ENCODE data around the gene ROBO3.

Gene ROBO3

DNA sequence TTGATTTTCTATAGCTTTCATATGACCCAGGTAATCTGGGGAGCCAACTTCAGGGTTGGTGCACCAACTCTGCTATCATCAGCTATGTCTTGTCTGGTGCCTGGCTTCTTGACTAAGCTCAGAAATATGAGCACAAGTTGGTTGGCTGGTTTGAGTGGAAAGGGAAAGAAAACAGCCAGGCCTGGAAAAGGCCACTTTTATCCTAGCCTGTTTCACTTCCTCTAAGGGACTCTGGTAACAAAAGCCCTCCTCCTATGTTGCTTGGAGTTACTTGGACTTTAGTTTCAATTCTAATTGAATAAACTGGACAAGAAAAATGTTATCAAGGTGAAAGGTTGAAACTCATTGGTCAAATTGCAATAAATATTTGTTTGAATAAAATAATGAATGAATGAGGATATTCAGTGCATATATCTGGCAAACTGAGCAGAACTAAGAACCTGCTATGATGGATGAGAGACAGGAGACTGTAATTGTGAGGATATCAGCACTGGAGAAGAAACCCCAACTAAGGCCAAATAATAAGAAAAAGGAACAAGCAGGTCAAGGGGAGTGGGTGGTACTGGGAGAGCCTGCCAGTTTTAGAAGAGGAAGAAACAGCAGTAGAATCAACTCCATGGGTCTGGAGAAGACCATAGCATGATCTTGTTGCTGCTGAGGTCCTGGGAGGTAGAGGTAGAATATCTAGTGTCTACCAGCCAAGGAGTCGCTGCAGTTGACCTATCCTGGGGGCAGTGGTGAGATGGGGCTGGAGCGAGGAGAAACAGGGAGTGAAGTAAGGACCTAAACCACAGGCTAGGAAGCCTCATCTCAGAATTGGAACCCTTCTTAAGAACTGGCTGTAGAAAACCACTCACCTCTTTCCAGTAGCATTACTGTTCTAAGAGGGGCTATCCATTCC, 24.2 kb downstream of the ROBO3 start:
- H3K79me2 ChIP-seq (ENCODE audit: insufficient read depth, low read length), result no peaks in the 10 kb centered on the region
- no peaks in the 10 kb centered on the region for H3K27me3 ChIP-seq (ENCODE audit: low read length)
- H2AFZ ChIP-seq (ENCODE audit: low read depth, low read length, severe bottlenecking), result no peak overlapping the region
- H3K4me2 ChIP-seq (ENCODE audit: low read depth, low read length, poor library complexity, severe bottlenecking), result no peak overlapping the region
- no peak overlapping the region for H3K4me3 ChIP-seq (ENCODE audit: insufficient read depth, low read length, poor library complexity, severe bottlenecking)
- no peak for TF ChIP-seq EZH2phosphoT487 (conservative IDR thresholded peaks at IDR 0.05; ENCODE audit: low read length)
- TF ChIP-seq, protein P1, sequence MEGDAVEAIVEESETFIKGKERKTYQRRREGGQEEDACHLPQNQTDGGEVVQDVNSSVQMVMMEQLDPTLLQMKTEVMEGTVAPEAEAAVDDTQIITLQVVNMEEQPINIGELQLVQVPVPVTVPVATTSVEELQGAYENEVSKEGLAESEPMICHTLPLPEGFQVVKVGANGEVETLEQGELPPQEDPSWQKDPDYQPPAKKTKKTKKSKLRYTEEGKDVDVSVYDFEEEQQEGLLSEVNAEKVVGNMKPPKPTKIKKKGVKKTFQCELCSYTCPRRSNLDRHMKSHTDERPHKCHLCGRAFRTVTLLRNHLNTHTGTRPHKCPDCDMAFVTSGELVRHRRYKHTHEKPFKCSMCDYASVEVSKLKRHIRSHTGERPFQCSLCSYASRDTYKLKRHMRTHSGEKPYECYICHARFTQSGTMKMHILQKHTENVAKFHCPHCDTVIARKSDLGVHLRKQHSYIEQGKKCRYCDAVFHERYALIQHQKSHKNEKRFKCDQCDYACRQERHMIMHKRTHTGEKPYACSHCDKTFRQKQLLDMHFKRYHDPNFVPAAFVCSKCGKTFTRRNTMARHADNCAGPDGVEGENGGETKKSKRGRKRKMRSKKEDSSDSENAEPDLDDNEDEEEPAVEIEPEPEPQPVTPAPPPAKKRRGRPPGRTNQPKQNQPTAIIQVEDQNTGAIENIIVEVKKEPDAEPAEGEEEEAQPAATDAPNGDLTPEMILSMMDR (IDR thresholded peaks at IDR 0.05; ENCODE audit: insufficient read depth, low read length, poor library complexity, severe bottlenecking), result no peak
- no peak overlapping the region for H3K27ac ChIP-seq (ENCODE audit: low read depth, low read length)
- no peak overlapping the region for H3K9ac ChIP-seq (ENCODE audit: low read length)
- no peaks in the 10 kb centered on the region for H4K20me1 ChIP-seq (ENCODE audit: low read depth, low read length)
- H3K9me3 ChIP-seq (ENCODE audit: insufficient read depth, low read length), result no peaks in the 10 kb centered on the region
- H3F3A ChIP-seq (ENCODE audit: insufficient read depth), result no peaks in the 10 kb centered on the region
- H3K36me3 ChIP-seq (ENCODE audit: low read length), result no peaks in the 10 kb centered on the region
- H3K9me2 ChIP-seq (replicated peaks; ENCODE audit: insufficient read depth, low read length), result no peaks in the 10 kb centered on the region

DNA sequence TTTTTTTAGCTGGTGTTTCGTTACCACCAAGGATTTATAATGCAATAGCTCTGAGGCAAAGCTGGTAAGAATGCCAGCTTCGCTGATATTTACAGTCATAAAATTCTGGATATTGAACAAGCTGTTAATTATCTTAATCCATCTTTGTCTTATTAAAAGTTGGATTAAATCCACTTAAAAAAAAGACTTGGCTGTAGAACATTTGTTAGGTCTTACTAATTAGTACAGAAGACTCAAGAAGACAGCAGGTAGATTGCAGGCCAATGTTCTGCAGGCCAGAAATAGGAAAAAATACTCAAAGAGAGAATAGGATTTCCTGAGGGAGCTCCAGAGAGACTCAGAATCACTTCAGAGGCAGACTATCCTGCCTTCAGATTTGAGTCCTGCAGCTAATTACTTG, 24.9 kb downstream of the ROBO3 start:
- no peaks in the 10 kb centered on the region for H3F3A ChIP-seq (ENCODE audit: insufficient read depth)
- H3K4me3 ChIP-seq (ENCODE audit: insufficient read depth, low read length, poor library complexity, severe bottlenecking), result no peak overlapping the region
- no peak overlapping the region for H3K27ac ChIP-seq (ENCODE audit: low read depth, low read length)
- H3K9me3 ChIP-seq (ENCODE audit: insufficient read depth, low read length), result no peaks in the 10 kb centered on the region
- no peak overlapping the region for H3K9ac ChIP-seq (ENCODE audit: low read length)
- H4K20me1 ChIP-seq (ENCODE audit: low read depth, low read length), result no peaks in the 10 kb centered on the region
- no peaks in the 10 kb centered on the region for H3K27me3 ChIP-seq (ENCODE audit: low read length)
- no peaks in the 10 kb centered on the region for H3K9me2 ChIP-seq (replicated peaks; ENCODE audit: insufficient read depth, low read length)
- H2AFZ ChIP-seq (ENCODE audit: low read depth, low read length, severe bottlenecking), result no peak overlapping the region
- H3K79me2 ChIP-seq (ENCODE audit: insufficient read depth, low read length), result no peaks in the 10 kb centered on the region
- no peak overlapping the region for H3K4me2 ChIP-seq (ENCODE audit: low read depth, low read length, poor library complexity, severe bottlenecking)
- TF ChIP-seq, protein P1 (IDR thresholded peaks at IDR 0.05; ENCODE audit: insufficient read depth, low read length, poor library complexity, severe bottlenecking), result no peak
- TF ChIP-seq EZH2phosphoT487 (conservative IDR thresholded peaks at IDR 0.05; ENCODE audit: low read length), result no peak
- H3K36me3 ChIP-seq (ENCODE audit: low read length), result no peaks in the 10 kb centered on the region

DNA sequence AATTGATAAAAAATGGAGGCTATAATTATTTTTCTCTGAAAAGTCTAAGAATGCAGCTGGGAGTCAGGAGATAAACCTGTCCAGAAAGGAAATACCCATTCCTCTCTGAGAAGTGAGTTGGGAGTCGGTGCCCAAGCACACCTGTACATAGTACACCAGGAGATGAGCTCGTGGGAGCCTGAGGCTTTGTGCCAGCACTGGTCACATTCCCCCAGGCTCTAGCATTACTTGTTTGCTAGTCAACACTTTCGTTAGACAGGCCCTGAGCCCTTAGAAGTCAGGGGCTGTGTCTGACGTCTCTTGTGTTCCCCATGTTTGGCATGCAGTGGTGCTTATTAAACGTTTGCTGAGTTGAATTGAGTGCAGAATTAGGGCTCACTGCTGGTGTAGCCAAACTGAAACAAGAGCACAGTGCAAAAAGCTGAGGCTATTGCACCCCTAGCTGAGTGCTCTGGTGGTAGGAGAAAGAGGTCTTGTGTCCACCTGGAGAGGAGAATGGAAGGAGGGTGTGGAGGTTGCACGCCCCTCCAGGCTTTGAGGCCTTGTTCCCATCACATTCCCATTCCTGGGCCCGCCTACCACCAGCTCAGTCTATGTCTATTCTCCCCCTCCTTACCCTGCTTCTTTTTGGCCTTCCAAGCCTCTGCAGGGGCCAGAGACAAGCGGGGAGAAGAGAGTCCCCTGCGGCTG, 25.6 kb downstream of the ROBO3 start:
- Histone ChIP-seq H3K4me2 (ENCODE audit: low read depth, low read length, poor library complexity, severe bottlenecking) (no peak overlapping the region), H3F3A (ENCODE audit: insufficient read depth) (no peaks in the 10 kb centered on the region), H3K79me2 (ENCODE audit: insufficient read depth, low read length) (no peaks in the 10 kb centered on the region), H3K36me3 (ENCODE audit: low read length) (no peaks in the 10 kb centered on the region), H3K9me2 (replicated peaks; ENCODE audit: insufficient read depth, low read length) (no peaks in the 10 kb centered on the region), H3K9me3 (ENCODE audit: insufficient read depth, low read length) (no peaks in the 10 kb centered on the region), H3K27me3 (ENCODE audit: low read length) (no peaks in the 10 kb centered on the region), H2AFZ (ENCODE audit: low read depth, low read length, severe bottlenecking) (no peak overlapping the region), H3K9ac (ENCODE audit: low read length) (no peak overlapping the region), H3K27ac (ENCODE audit: low read depth, low read length) (no peak overlapping the region), H3K4me3 (ENCODE audit: insufficient read depth, low read length, poor library complexity, severe bottlenecking) (no peak overlapping the region), H4K20me1 (ENCODE audit: low read depth, low read length) (no peaks in the 10 kb centered on the region)
- TF ChIP-seq, protein P1 (IDR thresholded peaks at IDR 0.05; ENCODE audit: insufficient read depth, low read length, poor library complexity, severe bottlenecking), result no peak
- TF ChIP-seq EZH2phosphoT487 (conservative IDR thresholded peaks at IDR 0.05; ENCODE audit: low read length), result no peak
